SK-N-SH (cell line): Measurements from ENCODE around the gene ARMCX5. TPM values are rescaled to one million over a fixed set of nuclear protein-coding genes. Genes with fewer than 3 reads are reported as not detected.

Experiments
- CTCF ChIA-PET: fragments of 300-600, 350-600 bp; formaldehyde crosslinking; extraction: SDS; loops from one replicate; lab custom pipeline; 2021; lab: Yijun Ruan, JAX
- POLR2A ChIA-PET: fragments of 350-600 bp; sonication (Branson Sonifier 250); formaldehyde crosslinking; extraction: SDS; loops from one replicate; lab custom pipeline; 2020; ENCODE audit warnings: antibody characterized with exemption, inconsistent platforms; lab: Yijun Ruan, JAX
- DNase-seq: peaks from one replicate; pipeline ENCODE4 v3.0.0; 2012
- H2AFZ ChIP-seq: fragments of 200-600 bp; sonication (generic); 2 replicates; pipeline ENCODE4 v1.8.1; 2016; ENCODE audit warnings: antibody characterized with exemption, mild to moderate bottlenecking, low read depth
- H3F3A ChIP-seq: fragments of 200-600 bp; sonication (generic); replicated peaks from 2 replicates; pipeline ENCODE3; 2016; ENCODE audit warnings: antibody characterized with exemption, mild to moderate bottlenecking; ENCODE audit not compliant: insufficient read depth
- H3K27ac ChIP-seq, 2 experiments: fragments of 200-500 bp in 1 of 2; fragments of 200-600 bp in 1 of 2; sonication (Bioruptor generic) in 1 of 2; sonication (generic), shearing (Covaris generic) in 1 of 2; 2 replicates each; pipeline versions ENCODE4 v1.5.1 to v1.6.1; 2014 to 2016; ENCODE audit warnings: low read depth in 2 of 2, inconsistent platforms in 1 of 2, low read length in 1 of 2, mild to moderate bottlenecking in 1 of 2, mixed read lengths in 1 of 2
- H3K27me3 ChIP-seq: fragments of 200-600 bp; sonication (generic), shearing (Covaris generic); 2 replicates; pipeline ENCODE4 v1.6.1; 2016; ENCODE audit warnings: mixed run types; ENCODE audit not compliant: insufficient read depth
- H3K36me3 ChIP-seq, 2 experiments: fragments of 200-500 bp in 1 of 2; fragments of 200-600 bp in 1 of 2; sonication (Bioruptor generic) in 1 of 2; sonication (generic) in 1 of 2; replicated peaks in 1 of 2; 2 replicates each; pipeline versions ENCODE3 to v1.5.1; 2014 to 2016; ENCODE audit warnings: low read length in 1 of 2, mild to moderate bottlenecking in 1 of 2; ENCODE audit not compliant: insufficient read depth in 2 of 2, control insufficient read depth in 1 of 2
- H3K4me1 ChIP-seq, 2 experiments: fragments of 200-500 bp in 1 of 2; fragments of 200-600 bp in 1 of 2; sonication (Bioruptor generic) in 1 of 2; sonication (generic), shearing (Covaris generic) in 1 of 2; 2 replicates each; pipeline versions ENCODE4 v1.5.1 to v1.6.1; 2014 to 2016; ENCODE audit warnings: low read depth in 1 of 2, low read length in 1 of 2, mixed run types in 1 of 2; ENCODE audit not compliant: insufficient read depth in 2 of 2, control insufficient read depth in 1 of 2
- H3K4me2 ChIP-seq: fragments of 200-600 bp; sonication (generic), shearing (Covaris generic); 2 replicates; pipeline ENCODE4 v1.6.1; 2017; ENCODE audit warnings: mixed run types
- H3K4me3 ChIP-seq, 2 experiments: fragments of 200-500 bp in 1 of 2; fragments of 200-600 bp in 1 of 2; sonication (Bioruptor generic) in 1 of 2; sonication (generic), shearing (Covaris generic) in 1 of 2; 2 replicates each; pipeline versions ENCODE4 v1.5.1 to v1.8.1; 2014 to 2016; ENCODE audit warnings: low read depth in 2 of 2, inconsistent platforms in 1 of 2, low read length in 1 of 2, mild to moderate bottlenecking in 1 of 2, mixed read lengths in 1 of 2, moderate library complexity in 1 of 2
- H3K79me2 ChIP-seq: fragments of 200-600 bp; sonication (generic); 2 replicates; pipeline ENCODE4 v1.8.1; 2017; ENCODE audit warnings: mild to moderate bottlenecking; ENCODE audit not compliant: insufficient read depth
- H3K9ac ChIP-seq: fragments of 200-600 bp; sonication (generic); 2 replicates; pipeline ENCODE4 v1.6.1; 2017; ENCODE audit warnings: mixed run types
- H3K9me2 ChIP-seq: fragments of 200-600 bp; sonication (generic); 2 replicates; pipeline ENCODE4 v1.6.1; 2017; ENCODE audit warnings: mixed run types
- H3K9me3 ChIP-seq: fragments of 200-600 bp; sonication (generic); 2 replicates; pipeline ENCODE4 v1.6.1; 2017; ENCODE audit warnings: mixed run types, mild to moderate bottlenecking, moderate library complexity
- H4K20me1 ChIP-seq: fragments of 200-600 bp; sonication (generic); 2 replicates; pipeline ENCODE4 v1.6.1; 2017; ENCODE audit warnings: mild to moderate bottlenecking, mixed run types; ENCODE audit not compliant: insufficient read depth
- CHD2 ChIP-seq: fragments of 150-350 bp; IDR thresholded peaks from 2 replicates; pipeline ENCODE4 v1.6.1; 2018; ENCODE audit warnings: low read length; ENCODE audit not compliant: partially characterized antibody
- ELF1 ChIP-seq: IDR thresholded peaks from 2 replicates; pipeline ENCODE4 v1.4.0; 2012
- FOSL2 ChIP-seq: IDR thresholded peaks from 2 replicates; pipeline ENCODE4 v1.4.0; 2012; ENCODE audit warnings: low read depth, mild to moderate bottlenecking, moderate library complexity, borderline replicate concordance
- FOXJ3 ChIP-seq: sonication (generic); formaldehyde crosslinking; IDR thresholded peaks from 2 replicates; pipeline ENCODE4 v1.5.1; 2020; ENCODE audit warnings: mild to moderate bottlenecking, missing genetic modification reagents
- FOXM1 ChIP-seq: IDR thresholded peaks from 2 replicates; pipeline ENCODE4 v1.4.0; 2012; ENCODE audit warnings: low read depth, mild to moderate bottlenecking
- MXI1 ChIP-seq: IDR thresholded peaks from 2 replicates; pipeline ENCODE4 v1.6.1; 2012; ENCODE audit warnings: mild to moderate bottlenecking, low read depth, low read length, improper control_type of control experiment
- NRF1 ChIP-seq: IDR thresholded peaks from 2 replicates; pipeline ENCODE4 v1.6.1; 2012; ENCODE audit warnings: low read depth, mild to moderate bottlenecking, low read length
- PBX3 ChIP-seq: IDR thresholded peaks from 2 replicates; pipeline ENCODE4; 2012
- RCOR1 ChIP-seq: fragments of 150-350 bp; IDR thresholded peaks from 2 replicates; pipeline ENCODE4 v1.6.1; 2017; ENCODE audit warnings: antibody characterized with exemption, low read length
- RXRA ChIP-seq: IDR thresholded peaks from 2 replicates; pipeline ENCODE4 v1.4.0; 2012; ENCODE audit warnings: low read depth, mild to moderate bottlenecking, borderline replicate concordance
- SMC3 ChIP-seq: IDR thresholded peaks from 2 replicates; pipeline ENCODE4 v1.6.1; 2012; ENCODE audit warnings: low read depth, low read length, improper control_type of control experiment
- TCF12 ChIP-seq: IDR thresholded peaks from 2 replicates; pipeline ENCODE4 v1.4.0; 2012
- YY1 ChIP-seq: IDR thresholded peaks from 2 replicates; pipeline ENCODE4 v1.4.0; 2012; ENCODE audit warnings: low read depth, mild to moderate bottlenecking
- WGBS: methylation state at CpG from one replicate; pipeline ENCODE4 v1.1.6; 2017; ENCODE audit warnings: low lambda C conversion rate; 5-methylcytosine and 5-hydroxymethylcytosine counted together
- polyA plus RNA-seq, 3 experiments: library from polyadenylated mRNA; depleted of rRNA; stranded (reverse); fragments of >200 nt; gene quantifications; 2 replicates each; pipeline ENCODE4 v1.2.3, GENCODE V29; 2012
- TF ChIP-seq, protein P1 (sequence below): fragments of 150-350 bp; IDR thresholded peaks from 2 replicates; pipeline ENCODE4 v1.6.1; 2017; ENCODE audit warnings: antibody characterized with exemption, low read length, low read depth, borderline replicate concordance
- TF ChIP-seq, protein P2 (sequence below): IDR thresholded peaks from 2 replicates; pipeline ENCODE4 v1.4.0; 2012; ENCODE audit warnings: low read depth
- TF ChIP-seq, protein P3 (sequence below): IDR thresholded peaks from 2 replicates; pipeline ENCODE4 v1.4.0; 2012; ENCODE audit warnings: low read depth, borderline replicate concordance

ARMCX5 gene
- polyA plus RNA-seq, 1 of the 3 experiments (the other 2 are of a cell fraction): 9.6 TPM

GRCh38 chrX:102599951-102600579 lies 750 bp downstream of the ARMCX5 start:
- Histone ChIP-seq H2AFZ (peak overlapping the region; percentile 88), H3K9me3 (no peaks in the 10 kb centered on the region), H3K4me3 (peak overlapping the region; percentile 70 to 73), H3K4me1 (peaks cover 0 to 2% of the 10 kb centered on the region in 2 experiments; a peak in 1 of 4 replicates), H3K79me2 (no peaks in the 10 kb centered on the region; the same call in 1 of the 2 replicates), H3F3A (no peaks in the 10 kb centered on the region), H3K9me2 (no peaks in the 10 kb centered on the region), H3K4me2 (peak overlapping the region; percentile 71), H3K36me3 (peaks cover 0 to 10% of the 10 kb centered on the region in 2 experiments), H4K20me1 (no peaks in the 10 kb centered on the region), H3K9ac (peak overlapping the region; percentile 72), H3K27me3 (no peaks in the 10 kb centered on the region), H3K27ac (peak overlapping the region; percentile 54 to 82; a peak in 3 of 4 replicates)
- under 1% methylated on average over 6 of the region's 6 CpGs for WGBS
- no peak for TF ChIP-seq FOSL2
- TF ChIP-seq RXRA: no peak
- TF ChIP-seq, protein P1, sequence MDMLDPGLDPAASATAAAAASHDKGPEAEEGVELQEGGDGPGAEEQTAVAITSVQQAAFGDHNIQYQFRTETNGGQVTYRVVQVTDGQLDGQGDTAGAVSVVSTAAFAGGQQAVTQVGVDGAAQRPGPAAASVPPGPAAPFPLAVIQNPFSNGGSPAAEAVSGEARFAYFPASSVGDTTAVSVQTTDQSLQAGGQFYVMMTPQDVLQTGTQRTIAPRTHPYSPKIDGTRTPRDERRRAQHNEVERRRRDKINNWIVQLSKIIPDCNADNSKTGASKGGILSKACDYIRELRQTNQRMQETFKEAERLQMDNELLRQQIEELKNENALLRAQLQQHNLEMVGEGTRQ: no peak
- no peak for TF ChIP-seq RCOR1
- TF ChIP-seq, protein P2, sequence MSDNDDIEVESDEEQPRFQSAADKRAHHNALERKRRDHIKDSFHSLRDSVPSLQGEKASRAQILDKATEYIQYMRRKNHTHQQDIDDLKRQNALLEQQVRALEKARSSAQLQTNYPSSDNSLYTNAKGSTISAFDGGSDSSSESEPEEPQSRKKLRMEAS: no peak
- TF ChIP-seq MXI1: no peak
- no peak for TF ChIP-seq TCF12
- TF ChIP-seq, protein P3, sequence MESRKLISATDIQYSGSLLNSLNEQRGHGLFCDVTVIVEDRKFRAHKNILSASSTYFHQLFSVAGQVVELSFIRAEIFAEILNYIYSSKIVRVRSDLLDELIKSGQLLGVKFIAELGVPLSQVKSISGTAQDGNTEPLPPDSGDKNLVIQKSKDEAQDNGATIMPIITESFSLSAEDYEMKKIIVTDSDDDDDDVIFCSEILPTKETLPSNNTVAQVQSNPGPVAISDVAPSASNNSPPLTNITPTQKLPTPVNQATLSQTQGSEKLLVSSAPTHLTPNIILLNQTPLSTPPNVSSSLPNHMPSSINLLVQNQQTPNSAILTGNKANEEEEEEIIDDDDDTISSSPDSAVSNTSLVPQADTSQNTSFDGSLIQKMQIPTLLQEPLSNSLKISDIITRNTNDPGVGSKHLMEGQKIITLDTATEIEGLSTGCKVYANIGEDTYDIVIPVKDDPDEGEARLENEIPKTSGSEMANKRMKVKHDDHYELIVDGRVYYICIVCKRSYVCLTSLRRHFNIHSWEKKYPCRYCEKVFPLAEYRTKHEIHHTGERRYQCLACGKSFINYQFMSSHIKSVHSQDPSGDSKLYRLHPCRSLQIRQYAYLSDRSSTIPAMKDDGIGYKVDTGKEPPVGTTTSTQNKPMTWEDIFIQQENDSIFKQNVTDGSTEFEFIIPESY: no peak
- no peak for TF ChIP-seq ELF1
- no peak for DNase-seq
- POLR2A ChIA-PET: interaction anchor here (1.0 kb wide), 1 partner anchor 145 kb away, joined by 3 read pairs; no protein-coding TSS in a partner anchor
- CTCF ChIA-PET: no interaction called here

DNA sequence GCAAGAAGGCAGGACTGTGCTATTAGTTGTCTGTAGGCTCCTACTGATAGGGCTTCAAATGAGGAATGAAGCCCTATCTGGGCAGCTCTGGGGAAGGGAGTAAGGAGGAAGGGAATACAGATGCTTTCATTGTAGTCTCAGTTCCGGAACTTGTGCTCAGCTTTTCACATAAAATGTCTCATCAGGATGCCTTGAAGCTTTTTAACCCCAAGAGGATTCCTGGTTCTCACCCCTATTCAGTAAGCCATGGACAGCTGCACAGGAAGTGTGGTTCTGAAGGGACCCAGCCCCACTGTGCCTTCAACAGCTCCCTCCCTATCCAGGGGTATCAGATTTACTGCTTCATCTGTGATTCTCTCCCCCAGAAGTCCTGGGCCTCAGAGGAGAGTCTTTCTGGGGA lies 5.0 kb downstream of the ARMCX5 start:
- H3K9ac ChIP-seq: no peak overlapping the region
- POLR2A ChIA-PET: no interaction called here
- CTCF ChIA-PET: no interaction called here

More for the DNA sequence above, 5.0 kb downstream of the ARMCX5 start:
- Histone ChIP-seq H3K9me3 (no peaks in the 10 kb centered on the region), H3K4me2 (no peak overlapping the region), H3K36me3 (peaks cover 0 to 10% of the 10 kb centered on the region in 2 experiments), H3K9me2 (no peaks in the 10 kb centered on the region), H2AFZ (no peak overlapping the region), H3K27me3 (no peaks in the 10 kb centered on the region), H4K20me1 (no peaks in the 10 kb centered on the region), H3K4me3 (no peak overlapping the region), H3K4me1 (peaks cover 0 to 2% of the 10 kb centered on the region in 2 experiments; a peak in 1 of 4 replicates), H3K27ac (no peak overlapping the region), H3K79me2 (no peaks in the 10 kb centered on the region; the same call in 1 of the 2 replicates), H3F3A (no peaks in the 10 kb centered on the region)
- 63% methylated on average over 1 of the region's 1 CpG for WGBS
- no peak for TF ChIP-seq PBX3
- TF ChIP-seq FOXJ3 (CRISPR knock-in tag): no peak
- TF ChIP-seq CHD2: no peak
- TF ChIP-seq NRF1: no peak
- TF ChIP-seq, protein P1: no peak
- no peak for TF ChIP-seq FOXM1
- TF ChIP-seq ELF1: no peak
- TF ChIP-seq YY1: no peak
- TF ChIP-seq, protein P2: no peak
- TF ChIP-seq SMC3: no peak
- TF ChIP-seq TCF12: no peak
- DNase-seq: no peak
